GM12878 (cell line): ENCODE data around the gene MFSD6. TPM values are rescaled to one million over a fixed set of nuclear protein-coding genes. Genes with fewer than 3 reads are reported as not detected.

Experiments used
- ATAC-seq: fragments of 200-7000 bp; cut with Tn5 transposase; 3 replicates; pipeline ENCODE4 v1.9.1; 2020; ENCODE audit warnings: mild to moderate bottlenecking, moderate library complexity
- BruUV-seq: library from RNA; stranded (reverse); fragments of 400-500 nt; replicated peaks from 2 replicates; lab custom pipeline; 2021; lab: Mats Ljungman, UMichigan
- CTCF ChIA-PET: fragments of 300-600 bp; sonication (Branson Sonifier 250); formaldehyde crosslinking; extraction: SDS; loops from one replicate; lab custom pipeline; 2021; ENCODE audit warnings: inconsistent platforms; lab: Yijun Ruan, JAX
- POLR2A ChIA-PET: fragments of 350-600 bp; formaldehyde crosslinking; extraction: SDS; loops from one replicate; lab custom pipeline; 2021; ENCODE audit warnings: inconsistent platforms; lab: Charles Lee
- RAD21 ChIA-PET: fragments of 300-600 bp; sonication (Branson Sonifier 250); formaldehyde crosslinking; loops from one replicate; lab custom pipeline; 2023; ENCODE audit warnings: antibody characterized with exemption; ENCODE audit not compliant: unreplicated experiment; lab: Charles Lee
- SMC1A ChIA-PET: fragments of 300-600 bp; sonication (Branson Sonifier 250); formaldehyde crosslinking; loops from one replicate; lab custom pipeline; 2023; ENCODE audit not compliant: unreplicated experiment, uncharacterized antibody; lab: Charles Lee
- DNase-seq: peaks from one replicate; pipeline ENCODE4 v3.0.0-alpha.2; 2011; ENCODE audit warnings: low read depth, low spot score
- FAIRE-seq: peaks from 3 replicates; lab custom pipeline; 2011; peaks lifted over from hg19 to GRCh38; lab: Jason Lieb, UNC
- H2AFZ ChIP-seq: 2 replicates; pipeline ENCODE4 v1.6.0; 2011; ENCODE audit warnings: low read depth, low read length, control low read depth; ENCODE audit not compliant: control insufficient read depth
- H3K27ac ChIP-seq: 2 replicates; pipeline ENCODE4 v1.5.1; 2011; ENCODE audit warnings: control low read depth; ENCODE audit not compliant: control insufficient read depth, insufficient read depth
- H3K27me3 ChIP-seq, 2 experiments: replicated peaks in 1 of 2; 2 replicates each; pipeline versions ENCODE4 v1.6.0 to v1.6.1; 2011; ENCODE audit warnings: low read length in 1 of 2; ENCODE audit not compliant: control insufficient read depth in 2 of 2, insufficient read depth in 2 of 2
- H3K36me3 ChIP-seq, 2 experiments: 2 replicates each; pipeline ENCODE4 v1.5.1; 2011; ENCODE audit warnings: low read length in 1 of 2; ENCODE audit not compliant: control insufficient read depth in 2 of 2, insufficient read depth in 2 of 2
- H3K4me1 ChIP-seq: 2 replicates; pipeline ENCODE4 v1.6.1; 2011; ENCODE audit warnings: mild to moderate bottlenecking, low read length, moderate library complexity, mixed read lengths; ENCODE audit not compliant: control insufficient read depth, insufficient read depth
- H3K4me2 ChIP-seq: 2 replicates; pipeline ENCODE4 v1.6.0; 2011; ENCODE audit warnings: control low read depth; ENCODE audit not compliant: control insufficient read depth, insufficient read depth
- H3K4me3 ChIP-seq: fragments of 200-600 bp; sonication (generic); 2 replicates; pipeline ENCODE4 v1.5.1; 2016
- H3K79me2 ChIP-seq: 2 replicates; pipeline ENCODE4 v1.6.0; 2011; ENCODE audit warnings: low read length; ENCODE audit not compliant: control insufficient read depth, insufficient read depth
- H3K9ac ChIP-seq: 2 replicates; pipeline ENCODE4 v1.8.0; 2011; ENCODE audit warnings: low read length, control low read depth, mixed read lengths; ENCODE audit not compliant: control insufficient read depth, insufficient read depth
- H3K9me3 ChIP-seq: replicated peaks from 3 replicates; pipeline ENCODE4 v1.5.1; 2011; ENCODE audit warnings: mild to moderate bottlenecking, low read length; ENCODE audit not compliant: control insufficient read depth, insufficient read depth
- H4K20me1 ChIP-seq: 2 replicates; pipeline ENCODE4 v1.6.0; 2011; ENCODE audit not compliant: control insufficient read depth, insufficient read depth
- BMI1 ChIP-seq: fragments of 450-650 bp; IDR thresholded peaks from 2 replicates; pipeline ENCODE4 v1.6.1; 2016; ENCODE audit warnings: mild to moderate bottlenecking, moderate library complexity, borderline replicate concordance
- ETV6 ChIP-seq, 2 experiments: fragments of 450-650 bp in 1 of 2; IDR thresholded peaks in 1 of 2; conservative IDR thresholded peaks in 1 of 2; 2 replicates each; pipeline ENCODE4 v1.6.1; 2014; ENCODE audit warnings: antibody characterized with exemption in 1 of 2, borderline replicate concordance in 1 of 2, low read depth in 1 of 2, mild to moderate bottlenecking in 1 of 2, moderate library complexity in 1 of 2
- GATAD2B ChIP-seq: fragments of 450-650 bp; conservative IDR thresholded peaks from 2 replicates; pipeline ENCODE4 v1.6.1; 2017; ENCODE audit warnings: low read depth, mild to moderate bottlenecking, moderate library complexity
- HDAC6 ChIP-seq: fragments of 200-600 bp; sonication (generic); IDR thresholded peaks from one replicate; pipeline ENCODE4 v1.8.0; 2017; ENCODE audit warnings: antibody characterized with exemption; ENCODE audit not compliant: unreplicated experiment
- HSF1 ChIP-seq: fragments of 150-350 bp; IDR thresholded peaks from 2 replicates; pipeline ENCODE4 v1.6.1; 2014; ENCODE audit warnings: mild to moderate bottlenecking, low read depth, low read length
- MEF2B ChIP-seq: fragments of 450-650 bp; IDR thresholded peaks from 2 replicates; pipeline ENCODE4 v1.6.1; 2018; ENCODE audit warnings: mild to moderate bottlenecking, moderate library complexity; ENCODE audit not compliant: partially characterized antibody, poor library complexity, severe bottlenecking
- MYB ChIP-seq: fragments of 150-350 bp; IDR thresholded peaks from 2 replicates; pipeline ENCODE4 v1.6.1; 2014; ENCODE audit warnings: mild to moderate bottlenecking, low read depth, low read length, borderline replicate concordance
- MYC ChIP-seq: IDR thresholded peaks from 2 replicates; pipeline ENCODE4 v1.6.1; 2011; ENCODE audit warnings: mild to moderate bottlenecking, low read length, moderate library complexity, inconsistent platforms; ENCODE audit not compliant: insufficient read depth, insufficient replicate concordance, insufficient read length, severe bottlenecking
- NFXL1 ChIP-seq: fragments of 450-650 bp; IDR thresholded peaks from 2 replicates; pipeline ENCODE4 v1.6.1; 2017; ENCODE audit warnings: antibody characterized with exemption, mild to moderate bottlenecking, borderline replicate concordance
- POU2F2 ChIP-seq: IDR thresholded peaks from 3 replicates; pipeline ENCODE4 v1.6.1; 2011; ENCODE audit warnings: low read depth, mild to moderate bottlenecking, low read length, borderline replicate concordance
- RAD51 ChIP-seq: fragments of 450-650 bp; IDR thresholded peaks from 2 replicates; pipeline ENCODE4 v1.6.1; 2016; ENCODE audit warnings: moderate library complexity, mild to moderate bottlenecking, inconsistent platforms
- SIN3A ChIP-seq: IDR thresholded peaks from 2 replicates; pipeline ENCODE4 v1.6.1; 2012; ENCODE audit warnings: low read depth, low read length, improper control_type of control experiment
- SKIL ChIP-seq: fragments of 450-650 bp; IDR thresholded peaks from 2 replicates; pipeline ENCODE4 v1.6.1; 2017; ENCODE audit warnings: mild to moderate bottlenecking, low read depth, inconsistent platforms; ENCODE audit not compliant: poor library complexity, severe bottlenecking
- SP1 ChIP-seq: IDR thresholded peaks from one replicate; pipeline ENCODE4 v1.6.1; 2011; ENCODE audit warnings: low read depth, low read length
- TCF7 ChIP-seq: IDR thresholded peaks from 2 replicates; pipeline ENCODE4 v1.6.1; 2014; ENCODE audit warnings: antibody characterized with exemption, borderline replicate concordance
- WRNIP1 ChIP-seq: IDR thresholded peaks from 2 replicates; pipeline ENCODE4 v1.6.1; 2011; ENCODE audit warnings: low read depth, low read length, improper control_type of control experiment, borderline replicate concordance
- ZBED1 ChIP-seq: IDR thresholded peaks from 2 replicates; pipeline ENCODE4 v1.6.1; 2016; ENCODE audit warnings: borderline replicate concordance
- WGBS: methylation state at CpG from one replicate; pipeline ENCODE4 v1.1.6; 2016; ENCODE audit warnings: low lambda C conversion rate; ENCODE audit not compliant: insufficient replicate concordance, insufficient coverage; ENCODE audit errors: missing lambda C conversion rate; 5-methylcytosine and 5-hydroxymethylcytosine counted together
- in situ Hi-C: fragments of 300-500 bp; cut with MboI; formaldehyde crosslinking; loops from 9 replicates; pipeline ENCODE4 v1.14.3; 2018; ENCODE audit warnings: mixed read lengths
- intact Hi-C: fragments of 100-400 bp; cut with micrococcal nuclease; formaldehyde crosslinking; loops from one replicate; pipeline ENCODE4 v1.14.2; 2022; ENCODE audit not compliant: unreplicated experiment
- polyA plus RNA-seq, 11 experiments: library from polyadenylated mRNA; depleted of rRNA in 4 of 11; unstranded in 6 of 11; stranded (reverse) in 5 of 11; fragments of >200 nt; fragmentation: Nextera tagmentation in 4 of 11; fragmentation: Illumina TruSeq in 1 of 11; extraction: Ambion mirVana in 4 of 11; extraction: Trizol in 1 of 11; gene quantifications; 1 replicate in 1 of 11; 2 replicates in 10 of 11; pipeline versions ENCODE4 v1.2.1 to v1.2.3, GENCODE V29; 2011 to 2016; ENCODE audit warnings: inconsistent platforms in 2 of 11, missing spikeins in 2 of 11, low read depth in 1 of 11
- total RNA-seq, 4 experiments: library from RNA; depleted of rRNA in 3 of 4; stranded (reverse); fragments of >200 nt in 3 of 4; fragmentation: Illumina TruSeq in 1 of 4; extraction: Trizol in 1 of 4; gene quantifications; 2 replicates each; pipeline versions ENCODE4 v1.2.1 to v1.2.3, GENCODE V29; 2013 to 2021
- TF ChIP-seq, protein P1 (sequence below): IDR thresholded peaks from 2 replicates; pipeline ENCODE4 v1.6.1; 2012; ENCODE audit warnings: low read depth, low read length, improper control_type of control experiment

The MFSD6 gene
- total and polyA plus RNA-seq, 10 of the 15 experiments (the other 5 are each of a cell fraction or from before 2014, with no cell fraction given) = 6.7 to 42.6 (median 24.2) TPM

GRCh38 chr2:190435031-190435670, 27.0 kb downstream of the MFSD6 start (continued):
- TF ChIP-seq RAD51 (no peak), MYC (no peak), POU2F2 (no peak), MYB (no peak), MEF2B (no peak), HDAC6 (no peak)

- 96% methylated on average over 5 of the region's 5 CpGs for WGBS
- no peak overlapping the region for H2AFZ ChIP-seq
- DNase-seq = no peak
- BruUV-seq = TSS peak; percentile 57
- H3K79me2 ChIP-seq = peaks cover 19% of the 10 kb centered on the region
- SMC1A ChIA-PET = interaction anchor here (1.5 to 6.3 kb wide), 2 partner anchors 10 to 22 kb away, joined by 3 to 47 read pairs; no protein-coding TSS in a partner anchor
- CTCF ChIA-PET = interaction anchor here (0.7 kb wide), 1 partner anchor 14 kb away, joined by 3 read pairs; no protein-coding TSS in a partner anchor
- RAD21 ChIA-PET = no interaction called here
- H3K4me1 ChIP-seq = peaks cover 29% of the 10 kb centered on the region
- H3K4me3 ChIP-seq = no peak overlapping the region
- no peak for ATAC-seq
- H3K27ac ChIP-seq = no peak overlapping the region
- intact Hi-C loops = no loop called here
- FAIRE-seq = no peak
- in situ Hi-C loops = no loop called here
- peaks cover 2% of the 10 kb centered on the region in 2 experiments; a peak in 3 of 4 replicates for H3K36me3 ChIP-seq
- H3K9me3 ChIP-seq = no peaks in the 10 kb centered on the region
- H3K4me2 ChIP-seq = no peak overlapping the region
- no peaks in the 10 kb centered on the region for H4K20me1 ChIP-seq
- POLR2A ChIA-PET = no interaction called here
- no peaks in the 10 kb centered on the region for H3K27me3 ChIP-seq
- H3K9ac ChIP-seq = no peak overlapping the region
- TF ChIP-seq SIN3A (no peak), WRNIP1 (no peak), SP1 (no peak), ETV6 (conservative IDR thresholded peaks at IDR 0.05 in 1 of 2, IDR thresholded peaks at IDR 0.05 in 1 of 2; ENCODE audit: borderline replicate concordance in 1 of 2, low read depth in 1 of 2) (no peak), NFXL1 (no peak), MEF2B (no peak), ZBED1 (no peak), BMI1 (no peak), TCF7 (no peak), HSF1 (no peak), SKIL (no peak), GATAD2B (no peak)
- TF ChIP-seq, protein P1, sequence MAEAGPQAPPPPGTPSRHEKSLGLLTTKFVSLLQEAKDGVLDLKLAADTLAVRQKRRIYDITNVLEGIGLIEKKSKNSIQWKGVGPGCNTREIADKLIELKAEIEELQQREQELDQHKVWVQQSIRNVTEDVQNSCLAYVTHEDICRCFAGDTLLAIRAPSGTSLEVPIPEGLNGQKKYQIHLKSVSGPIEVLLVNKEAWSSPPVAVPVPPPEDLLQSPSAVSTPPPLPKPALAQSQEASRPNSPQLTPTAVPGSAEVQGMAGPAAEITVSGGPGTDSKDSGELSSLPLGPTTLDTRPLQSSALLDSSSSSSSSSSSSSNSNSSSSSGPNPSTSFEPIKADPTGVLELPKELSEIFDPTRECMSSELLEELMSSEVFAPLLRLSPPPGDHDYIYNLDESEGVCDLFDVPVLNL = no peak
Observed at GRCh38 chr2:190436557-190436956, 28.4 kb downstream of the MFSD6 start.
